GM18526 (cell line): ENCODE results near the gene COL11A2.

Experiments
- POLR2A ChIP-seq: IDR thresholded peaks from 3 replicates; pipeline ENCODE4 v1.6.1; 2011; ENCODE audit not compliant: insufficient read length; ENCODE audit errors: extremely low read depth

Gene COL11A2

DNA sequence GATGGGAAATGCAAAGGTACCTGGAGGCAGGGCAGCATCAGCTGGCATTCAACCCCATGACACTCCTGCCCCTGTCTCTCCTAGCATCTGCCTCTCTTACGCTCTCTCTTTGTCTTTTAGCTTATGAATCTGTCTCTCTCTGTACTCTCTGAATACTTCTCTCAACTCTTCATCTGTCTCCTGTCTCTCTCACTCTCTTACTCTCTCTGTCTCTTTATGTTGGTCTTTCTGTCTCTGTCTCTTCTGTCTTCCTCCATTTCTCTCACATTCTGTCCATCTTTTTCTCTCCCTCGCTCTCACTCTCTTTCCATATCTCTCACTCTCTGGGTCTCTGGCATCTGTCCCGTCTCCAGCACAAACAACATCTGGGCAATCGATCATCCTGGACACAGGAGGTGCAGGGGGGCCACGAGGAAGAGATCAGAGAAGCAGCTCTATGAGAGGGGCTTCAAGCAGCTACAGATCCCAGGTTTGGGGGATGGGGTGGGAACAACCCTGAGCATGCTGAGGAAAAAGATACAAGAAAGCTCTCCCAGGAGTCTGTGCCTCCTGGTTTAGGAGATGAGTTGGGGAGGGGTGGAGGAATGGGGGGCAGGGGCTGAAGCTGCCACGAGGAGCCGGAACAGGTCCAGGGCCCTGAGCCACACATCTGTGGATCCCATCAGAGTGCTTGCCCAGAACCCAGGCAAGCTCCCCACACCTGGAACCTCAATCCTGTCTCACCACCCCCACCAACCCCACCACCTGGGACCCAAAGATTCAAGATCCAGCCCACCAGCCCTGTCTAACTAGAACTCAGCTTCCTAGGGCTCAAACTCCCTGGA, 2.4 kb downstream of the COL11A2 start:
- no peak for TF ChIP-seq POLR2A

DNA sequence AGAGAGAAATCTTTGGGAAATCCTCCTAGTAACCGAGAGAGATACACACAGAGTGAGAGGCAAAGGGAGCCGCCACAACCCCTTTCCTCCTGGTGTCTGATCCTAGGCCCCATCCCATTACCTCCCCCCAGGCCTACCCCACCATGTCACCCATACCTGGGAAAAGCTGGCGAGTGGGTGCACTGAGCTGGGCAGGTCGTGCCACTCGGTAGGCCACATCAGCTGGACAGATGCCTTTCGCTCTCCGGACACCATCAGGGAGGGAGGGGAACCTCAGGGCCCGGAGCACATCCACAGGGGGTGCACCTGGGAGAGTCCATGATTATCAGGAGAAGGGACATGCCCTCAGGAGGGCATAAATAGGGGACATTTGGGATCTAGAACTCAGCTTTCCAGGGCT, 3.1 kb downstream of the COL11A2 start:
- TF ChIP-seq POLR2A: no peak

DNA sequence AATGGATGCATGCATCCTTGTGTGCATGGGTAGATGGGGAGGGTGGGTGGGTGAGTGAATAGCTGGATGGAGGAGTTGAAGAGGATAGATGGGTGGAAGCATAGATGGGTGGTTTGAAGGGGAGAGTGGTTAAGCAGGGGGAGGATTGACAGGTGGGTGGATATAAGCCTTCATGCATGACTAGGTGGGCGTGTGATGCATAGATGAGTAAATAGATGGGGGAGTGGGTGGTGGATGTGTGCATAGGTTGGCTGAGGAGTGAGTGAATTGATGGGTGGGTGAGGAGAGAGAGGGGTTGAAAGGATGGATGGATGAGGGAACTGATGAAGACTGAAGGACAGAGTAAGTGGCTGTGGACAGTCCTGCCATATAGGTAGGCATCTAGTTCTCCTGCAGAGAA, 4.5 kb downstream of the COL11A2 start:
- no peak for TF ChIP-seq POLR2A

DNA sequence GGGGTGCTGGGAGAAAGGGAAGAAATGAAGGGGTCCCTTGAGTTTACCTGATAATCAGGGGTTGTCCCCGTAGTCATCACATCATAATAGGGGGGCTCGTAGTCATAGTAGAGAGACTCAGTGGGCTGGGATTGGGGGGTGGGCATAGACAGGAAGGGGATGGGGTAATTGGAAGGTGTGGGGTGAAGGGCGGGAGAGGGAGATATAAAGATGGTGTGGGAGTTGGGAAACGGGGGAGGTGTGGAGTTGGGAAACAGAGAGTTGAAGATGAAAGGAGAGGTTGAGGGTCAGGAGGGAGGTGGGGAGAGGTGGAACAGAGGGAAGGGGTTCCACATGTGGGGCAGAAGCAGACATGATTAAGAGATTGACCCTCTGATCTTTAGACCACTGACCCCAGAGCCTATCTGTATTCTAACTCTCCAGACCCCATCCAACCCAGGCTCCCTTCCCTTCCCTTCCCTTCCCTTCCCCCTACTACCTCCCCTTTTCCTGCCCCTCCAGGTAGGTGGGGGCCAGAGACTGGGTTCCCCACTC, 6.5 kb downstream of the COL11A2 start:
- no peak for TF ChIP-seq POLR2A

DNA sequence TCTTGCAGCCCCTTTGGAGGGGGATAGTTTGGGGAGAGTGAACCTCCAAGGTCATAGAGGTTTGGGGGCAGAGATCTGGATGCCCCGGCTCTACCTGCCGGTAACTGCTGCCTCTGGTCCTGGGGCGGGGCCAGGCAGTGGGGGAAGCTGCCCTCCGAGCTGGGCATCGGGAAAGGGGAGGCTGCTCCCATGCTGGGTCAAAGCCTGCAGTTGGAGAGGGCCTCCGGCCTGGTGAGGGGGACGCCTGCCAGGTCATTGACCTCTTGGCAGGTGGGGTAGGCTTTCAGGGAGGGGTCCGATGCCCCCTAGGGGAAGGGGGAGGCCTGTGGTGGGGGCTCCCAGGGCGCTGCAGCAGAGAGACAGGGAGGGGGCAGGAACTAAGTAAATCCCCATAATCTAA, 7.1 kb downstream of the COL11A2 start:
- no peak for TF ChIP-seq POLR2A

DNA sequence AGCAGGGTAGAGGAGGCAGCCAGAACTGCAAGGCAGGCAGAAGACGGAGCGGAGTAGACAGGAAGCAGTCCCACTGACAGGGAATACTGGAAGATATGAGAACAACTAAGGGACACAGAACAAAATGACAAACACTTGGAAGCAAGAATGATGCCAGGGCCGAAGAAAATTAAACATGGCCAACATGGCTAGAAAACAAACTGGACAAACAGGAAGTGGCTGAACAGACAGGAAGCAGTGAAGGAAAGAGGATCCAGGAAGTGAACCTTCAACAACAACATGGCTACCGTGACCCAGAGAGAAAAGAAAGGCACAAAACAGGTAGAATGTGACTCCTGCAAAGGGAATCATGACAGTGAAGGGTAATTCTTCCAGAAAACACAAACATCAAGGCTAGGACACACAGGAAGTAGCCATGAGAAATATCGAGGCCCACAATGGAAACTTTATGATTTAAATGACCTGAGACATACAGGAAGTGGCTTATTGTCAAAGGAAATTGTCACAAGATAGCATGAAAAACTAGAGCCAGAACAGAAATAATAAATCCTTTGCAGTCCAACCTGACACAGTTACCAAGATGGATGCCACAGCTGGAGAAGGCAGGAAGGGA, 9.1 kb downstream of the COL11A2 start:
- TF ChIP-seq POLR2A: no peak

DNA sequence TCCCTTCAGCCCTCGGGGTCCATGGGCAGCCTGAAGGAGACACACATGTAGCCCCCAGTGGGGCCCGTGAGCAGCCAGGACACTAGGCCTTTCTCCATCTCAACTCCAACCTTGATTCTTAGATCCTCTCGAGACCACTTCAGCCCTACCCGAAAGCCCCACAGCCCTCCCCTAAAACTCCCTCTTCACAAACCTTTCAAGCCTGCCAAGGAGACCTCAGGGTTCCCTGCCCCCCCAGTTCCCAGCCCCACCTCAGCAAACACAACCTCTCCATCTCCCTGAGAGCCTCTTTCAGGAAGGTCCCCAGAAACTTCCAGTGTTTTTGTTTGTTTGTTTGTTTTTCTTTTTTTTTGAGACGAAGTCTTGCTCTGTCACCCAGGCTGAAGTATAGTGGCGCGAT, 11.1 kb downstream of the COL11A2 start:
- no peak for TF ChIP-seq POLR2A

DNA sequence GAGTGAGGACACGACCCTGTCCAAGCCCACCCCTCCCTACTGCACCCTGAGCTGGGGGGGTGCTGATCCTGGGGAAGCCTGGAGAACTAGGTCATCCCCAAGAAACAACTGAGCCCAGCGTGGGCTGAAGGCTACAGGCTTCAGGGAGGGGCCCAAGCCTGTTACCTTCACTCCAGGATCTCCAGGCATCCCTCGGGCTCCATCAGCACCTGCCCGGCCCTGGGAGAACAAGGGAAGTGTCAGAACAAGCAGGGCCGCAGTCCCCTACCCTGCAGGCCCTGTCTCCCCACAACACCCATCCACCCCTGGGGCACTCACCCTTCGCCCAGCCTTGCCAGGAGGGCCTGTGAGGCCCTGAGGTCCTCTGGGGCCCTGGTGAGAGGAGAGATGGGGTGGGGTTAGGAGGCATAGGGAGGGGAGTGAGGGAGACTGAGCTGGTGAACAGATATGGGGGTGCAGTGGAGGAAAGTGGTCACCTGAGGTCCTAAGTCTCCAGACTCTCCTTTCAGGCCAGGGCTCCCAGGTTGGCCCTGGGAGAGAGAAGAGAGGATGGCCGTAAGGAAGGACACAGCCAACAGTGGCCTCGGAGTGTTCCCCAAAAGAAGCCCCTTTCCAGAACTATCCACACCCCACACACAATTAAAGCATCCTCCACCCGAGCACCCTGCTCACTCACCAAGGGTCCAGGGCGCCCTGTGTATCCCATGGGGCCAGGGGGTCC, 13.4 kb downstream of the COL11A2 start:
- TF ChIP-seq POLR2A: no peak

DNA sequence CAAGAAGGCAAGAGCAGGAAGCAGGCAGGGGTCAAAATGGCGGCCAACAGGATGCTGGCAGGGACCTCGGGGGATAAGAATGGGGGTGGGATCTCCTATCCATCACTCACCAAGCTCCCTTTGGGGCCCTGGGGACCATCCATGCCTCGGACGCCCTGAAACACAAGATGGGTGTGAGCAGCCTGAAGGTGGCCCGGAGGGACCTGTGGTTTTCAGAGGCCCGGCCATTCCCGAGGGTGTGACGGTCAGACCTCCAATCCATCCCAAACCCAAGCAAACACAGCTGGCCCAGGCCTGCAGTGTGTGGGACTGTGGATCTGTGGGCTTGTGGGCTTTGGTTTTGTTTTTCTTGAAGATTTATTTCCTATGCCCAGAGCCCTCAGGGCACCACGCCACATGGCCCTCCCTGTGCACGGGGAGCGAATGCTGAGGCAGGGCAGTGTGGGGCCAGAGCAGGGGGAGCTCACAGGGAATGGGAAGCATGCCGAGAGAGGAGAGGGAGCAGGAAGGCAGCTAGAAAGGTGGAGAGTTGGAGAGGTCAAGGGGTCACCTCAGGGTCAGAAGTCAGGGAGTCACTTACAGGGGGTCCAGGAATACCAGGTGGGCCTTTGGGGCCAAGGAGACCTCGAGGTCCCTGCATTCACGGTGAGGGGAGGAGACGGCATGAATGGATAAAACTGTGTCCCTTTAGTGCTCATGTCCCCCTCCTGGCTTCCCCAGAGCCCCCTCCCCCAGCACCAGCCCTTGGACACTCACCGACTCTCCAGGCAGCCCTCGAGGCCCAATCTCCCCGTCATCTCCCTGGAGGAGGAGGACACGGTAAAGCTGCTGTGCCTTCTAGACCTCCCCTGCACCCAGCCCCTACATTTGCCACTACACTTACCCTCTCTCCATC, 14.5 kb downstream of the COL11A2 start:
- no peak for TF ChIP-seq POLR2A

DNA sequence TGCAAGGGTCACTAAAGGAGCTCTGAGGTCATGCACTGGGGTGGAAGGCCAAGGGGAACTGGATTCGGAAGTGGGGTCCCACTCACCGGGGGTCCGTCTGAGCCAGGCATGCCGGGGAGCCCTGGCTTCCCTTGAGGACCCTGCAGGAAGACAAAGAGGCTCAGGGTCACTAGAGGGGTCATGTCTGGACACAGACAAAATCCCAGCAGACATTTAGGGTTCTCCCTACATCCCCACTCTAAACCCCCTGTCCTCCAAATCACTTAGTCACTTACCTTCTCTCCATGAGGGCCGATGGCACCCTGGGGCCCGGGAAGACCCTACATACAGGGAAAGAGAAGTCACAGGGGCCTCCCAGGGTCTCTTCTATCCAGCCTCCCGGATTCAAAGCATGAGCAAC, 15.4 kb downstream of the COL11A2 start:
- TF ChIP-seq POLR2A: no peak

DNA sequence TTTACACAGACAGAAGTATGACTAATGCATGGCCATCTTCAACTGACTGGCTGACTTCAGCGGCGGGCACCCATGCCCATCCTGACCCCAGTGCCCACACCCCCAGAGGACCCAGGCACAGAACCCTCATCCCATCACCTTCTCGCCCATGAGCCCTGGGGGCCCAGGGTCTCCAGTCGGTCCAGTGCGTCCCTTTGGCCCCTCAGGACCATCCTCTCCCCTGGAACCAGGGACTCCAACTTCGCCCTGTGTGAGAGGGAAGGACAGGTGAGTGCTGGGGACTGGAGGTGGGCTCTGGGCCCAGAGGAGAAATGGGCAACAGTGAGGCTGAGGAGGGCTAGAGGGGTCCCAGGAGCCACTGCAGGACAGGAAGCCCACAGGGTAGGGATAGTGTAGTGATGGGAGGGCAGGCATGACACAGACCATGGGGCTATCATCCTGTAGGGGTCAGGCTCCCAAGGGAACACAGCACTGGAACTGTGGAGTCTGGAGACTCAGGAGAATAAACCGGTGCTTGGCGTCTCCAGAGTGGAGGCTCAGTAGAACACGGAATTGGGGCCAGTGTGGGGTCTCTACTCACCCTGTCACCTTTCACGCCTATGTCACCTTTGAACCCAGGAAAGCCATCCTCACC, 16.7 kb downstream of the COL11A2 start:
- TF ChIP-seq POLR2A: no peak

DNA sequence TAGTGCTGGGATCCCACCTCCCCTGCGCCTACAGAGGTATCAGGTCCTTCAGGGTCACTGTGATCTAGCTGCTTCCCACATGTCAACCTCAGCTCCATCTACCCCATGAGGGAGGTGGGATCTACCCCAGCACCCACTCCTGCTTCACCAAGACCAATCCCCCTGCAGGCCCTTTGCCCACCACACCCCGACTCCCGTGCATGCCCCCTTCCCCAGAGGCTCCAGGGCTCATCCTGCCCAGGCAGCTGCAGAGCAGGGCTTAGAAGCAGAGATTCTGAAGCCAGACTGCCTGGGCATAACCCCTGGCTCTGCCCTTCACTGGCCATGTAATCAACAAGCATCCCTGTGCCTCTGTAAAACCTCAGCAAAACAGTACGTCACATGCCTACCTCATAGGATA, 17.5 kb downstream of the COL11A2 start:
- no peak for TF ChIP-seq POLR2A

DNA sequence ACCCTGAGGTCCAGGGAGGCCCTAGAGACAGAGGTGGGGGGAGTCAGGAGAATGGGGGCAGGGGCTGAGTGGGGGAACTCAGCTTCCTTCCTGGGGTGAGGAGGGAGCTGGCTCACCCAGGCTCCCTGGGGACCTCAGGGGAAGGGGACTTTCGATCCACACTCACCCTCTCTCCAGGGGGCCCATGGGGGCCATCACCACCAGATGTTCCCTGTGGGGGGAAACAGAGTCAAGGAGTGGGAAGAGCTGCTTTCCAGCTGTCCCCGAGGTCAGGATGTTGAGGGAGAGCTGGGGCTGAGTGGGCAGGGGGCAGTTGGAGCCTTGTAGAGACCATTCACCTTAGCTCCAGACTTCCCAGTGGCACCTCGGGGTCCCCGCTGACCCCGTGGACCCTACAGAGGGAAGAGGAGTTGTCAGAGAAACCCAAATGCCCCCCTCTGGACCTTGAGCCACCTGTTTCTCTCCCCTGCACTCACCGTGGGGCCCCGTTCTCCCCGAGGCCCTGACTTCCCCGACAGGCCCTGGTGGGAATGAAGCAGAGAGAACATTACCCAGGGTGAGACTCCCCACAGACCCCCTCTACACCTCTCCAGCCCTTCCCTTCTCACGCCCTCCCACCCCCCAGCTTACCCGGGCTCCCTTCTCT, 18.6 kb downstream of the COL11A2 start:
- TF ChIP-seq POLR2A: no peak
